Body of pancreas (tissue), 4 donors: ENCODE data around the gene PTPRA. TPM values are rescaled to one million over a fixed set of nuclear protein-coding genes. Genes with fewer than 3 reads are reported as not detected.
A peak's percentile ranks its signal among the peaks of the same experiment; 100 is the strongest.

Experiments
- ATAC-seq: fragments of 150-250 bp; one replicate; pipeline ENCODE4 v1.9.1; 2016
- DNase-seq, 4 donors: peaks; one replicate each; pipeline ENCODE4 v3.0.0-alpha.2; 2019
- H3K27ac ChIP-seq, 4 donors: fragments of 200-600 bp; sonication (generic); 1 replicate in 3 of 4; 2 replicates in 1 of 4; pipeline versions ENCODE4 v1.5.1 to v1.6.1; 2016 to 2019; ENCODE audit warnings: mild to moderate bottlenecking in 1 of 4, mixed read lengths in 1 of 4, moderate library complexity in 1 of 4
- H3K27me3 ChIP-seq, 2 donors: fragments of 200-600 bp; sonication (generic); one replicate each; pipeline ENCODE4 v1.6.0; 2016; ENCODE audit warnings: mild to moderate bottlenecking in 1 of 2
- H3K36me3 ChIP-seq, 2 donors: fragments of 200-600 bp; sonication (generic); replicated peaks in 1 of 2; 2 replicates each; pipeline ENCODE4 v1.5.1; 2016; ENCODE audit warnings: low read depth in 2 of 2; ENCODE audit not compliant: insufficient read depth in 1 of 2
- H3K4me1 ChIP-seq: fragments of 200-600 bp; sonication (generic); one replicate; pipeline ENCODE4 v1.6.0; 2016
- H3K4me3 ChIP-seq, 2 donors: fragments of 200-600 bp; sonication (generic); 1 replicate in 1 of 2; 2 replicates in 1 of 2; pipeline ENCODE4 v1.5.1; 2016 to 2019
- H3K9me3 ChIP-seq, 3 donors: fragments of 200-600 bp; sonication (generic); 1 replicate in 2 of 3; 2 replicates in 1 of 3; pipeline ENCODE4 v1.5.1; 2016
- CTCF ChIP-seq, 7 experiments: fragments of 450-650 bp in 4 of 7; fragments of 200-600 bp in 3 of 7; sonication (generic) in 3 of 7; IDR thresholded peaks; one replicate each; pipeline ENCODE4 v1.5.1; 2016 to 2019; ENCODE audit warnings: antibody characterized with exemption in 7 of 7
- POLR2A ChIP-seq, 3 donors: fragments of 450-650 bp; IDR thresholded peaks; one replicate each; pipeline ENCODE4 v1.6.1; 2016; ENCODE audit warnings: antibody characterized with exemption in 3 of 3, mild to moderate bottlenecking in 2 of 3
- WGBS, 2 donors: methylation state at CpG; one replicate each; pipeline ENCODE4 v1.1.5; 2017; 5-methylcytosine and 5-hydroxymethylcytosine counted together
- intact Hi-C: fragments of 100-400 bp; cut with DNase I; formaldehyde crosslinking; loops from one replicate; pipeline ENCODE4 v1.15.1; 2023
- total RNA-seq, 2 donors: library from RNA; depleted of rRNA; stranded (reverse); fragments of >200 nt; gene quantifications; one replicate each; pipeline ENCODE4 v1.1.0, GENCODE V29; 2016

Gene PTPRA
- total RNA-seq, 2 donors from 2014 or later = 22.3 to 24.1 TPM

GRCh38 chr20:3082306-3082951 lies 209.1 kb downstream of the PTPRA start:
- ATAC-seq (peak; percentile 30), DNase-seq (peak in 1 of 4 donors; percentile 24)
- no peaks in the 10 kb centered on the region for H3K9me3 ChIP-seq
- H3K4me1 ChIP-seq = peaks cover 10% of the 10 kb centered on the region
- WGBS, 2 donors = 6 to 46% methylated on average over 7 to 57 of the region's 71 CpGs
- intact Hi-C loops = no loop called here
- H3K27me3 ChIP-seq = no peaks in the 10 kb centered on the region
- TF ChIP-seq POLR2A (IDR thresholded peaks at IDR 0.05) = no peak
- no peak for TF ChIP-seq CTCF (IDR thresholded peaks at IDR 0.05)
- H3K4me3 ChIP-seq = no peak overlapping the region
- no peak overlapping the region for H3K27ac ChIP-seq
- no peaks in the 10 kb centered on the region for H3K36me3 ChIP-seq

GRCh38 chr20:3082955-3083952 lies 210.0 kb downstream of the PTPRA start:
- Histone ChIP-seq H3K36me3 (no peaks in the 10 kb centered on the region), H3K27ac (no peak overlapping the region), H3K9me3 (no peaks in the 10 kb centered on the region), H3K4me3 (no peak overlapping the region), H3K4me1 (peaks cover 10% of the 10 kb centered on the region), H3K27me3 (no peaks in the 10 kb centered on the region)
- TF ChIP-seq POLR2A (IDR thresholded peaks at IDR 0.05) (no peak), CTCF (IDR thresholded peaks at IDR 0.05) (no peak)
- no peak for ATAC-seq
- intact Hi-C loops = no loop called here
- WGBS, 2 donors = 21 to 47% methylated on average over 13 to 67 of the region's 76 CpGs
- DNase-seq = no peak

GRCh38 chr20:3084283-3084985 lies 211.2 kb downstream of the PTPRA start, which contains the start of gene AVP:
TSS of gene AVP (minus strand) at chr20:3084724. CDS start at chr20:3084674, 50 bp downstream.
- H3K9me3 ChIP-seq = no peaks in the 10 kb centered on the region

GRCh38 chr20:3084986-3085360 lies 211.7 kb downstream of the PTPRA start:
- no peaks in the 10 kb centered on the region for H3K27me3 ChIP-seq
- TF ChIP-seq CTCF (IDR thresholded peaks at IDR 0.05) = no peak
- no peak for TF ChIP-seq POLR2A (IDR thresholded peaks at IDR 0.05)

More at GRCh38 chr20:3084283-3084985, 211.2 kb downstream of the PTPRA start, which contains the start of gene AVP:
- 77 to 85% methylated on average over 15 to 20 of the region's 28 CpGs for WGBS, 2 donors
- intact Hi-C loops = no loop called here
- Histone ChIP-seq H3K27me3 (no peaks in the 10 kb centered on the region), H3K4me3 (no peak within 1 kb of the TSS), H3K27ac (no peak within 1 kb of the TSS), H3K36me3 (no peaks in the 10 kb centered on the region), H3K4me1 (peaks cover 10% of the 10 kb centered on the region)
- TF ChIP-seq POLR2A (IDR thresholded peaks at IDR 0.05) = no peak
- no peak for TF ChIP-seq CTCF (IDR thresholded peaks at IDR 0.05)
- DNase-seq = no peak
- ATAC-seq = no peak

More at GRCh38 chr20:3084986-3085360, 211.7 kb downstream of the PTPRA start:
- H3K4me3 ChIP-seq = no peak overlapping the region
- intact Hi-C loops = no loop called here
- no peaks in the 10 kb centered on the region for H3K36me3 ChIP-seq
- H3K27ac ChIP-seq = no peak overlapping the region
- peaks cover 10% of the 10 kb centered on the region for H3K4me1 ChIP-seq
- ATAC-seq (no peak), DNase-seq (no peak)
- 82 to 93% methylated on average over 7 of the region's 7 CpGs for WGBS, 2 donors
- H3K9me3 ChIP-seq = no peaks in the 10 kb centered on the region
